Limb (tissue), 2 donors: Measurements from ENCODE around the gene LINC00305.

Experiments
- DNase-seq, 2 donors: peaks; one replicate each; pipeline ENCODE4 v3.0.0-alpha.2; 2016; ENCODE audit errors: extremely low spot score in 2 of 2

Gene LINC00305

GRCh38 chr18:64148988-64149387, at the start of gene LINC00305:
TSS of gene LINC00305 (minus strand) at chr18:64149088.
- no peak for DNase-seq

DNA sequence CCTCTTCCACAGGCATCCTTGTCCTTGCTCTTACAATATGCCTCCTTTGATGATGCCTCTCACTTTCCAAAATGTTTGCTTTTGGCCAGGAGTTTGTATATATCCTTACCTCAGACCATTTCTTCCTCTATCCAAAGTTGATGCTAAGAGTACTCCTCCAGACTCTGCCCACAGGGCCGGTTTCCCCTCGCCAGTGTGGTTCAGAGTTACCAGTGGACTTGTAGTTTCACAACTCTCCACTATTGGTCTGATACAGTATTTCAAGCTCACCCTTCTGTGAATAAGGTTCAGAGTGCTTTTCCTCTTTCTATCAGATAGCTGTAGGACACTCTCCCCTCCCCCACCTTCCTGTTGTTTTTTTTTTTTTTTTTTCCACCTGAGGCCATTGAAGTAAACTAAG, 42.2 kb upstream of the LINC00305 start:
- DNase-seq, result no peak

DNA sequence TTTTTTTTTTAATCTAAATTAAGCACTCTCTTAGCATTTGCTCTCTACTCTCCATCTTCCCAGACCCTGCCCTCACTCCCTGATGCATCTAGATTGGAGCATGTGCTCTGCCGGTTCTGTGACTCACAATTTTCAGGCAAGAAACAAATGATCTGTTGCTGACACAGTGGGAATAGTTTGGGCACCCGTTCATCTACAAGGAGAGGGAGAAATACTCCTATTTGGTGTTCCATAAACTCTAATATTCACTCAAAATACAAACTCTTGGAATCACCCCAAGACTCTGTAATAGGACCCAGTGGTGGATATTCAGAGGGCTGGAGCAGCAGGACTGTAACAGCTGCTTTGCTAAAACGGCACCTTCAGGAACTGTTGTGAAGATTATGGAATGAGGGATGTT, 37.1 kb upstream of the LINC00305 start:
- no peak for DNase-seq

- no peak for DNase-seq
These were observed 34.8 kb upstream of the LINC00305 start for GRCh38 chr18:64183665-64184064.

- no peak for DNase-seq
These were observed 31.7 kb upstream of the LINC00305 start for GRCh38 chr18:64180617-64181016.

- no peak for DNase-seq
These were observed 31.3 kb upstream of the LINC00305 start for GRCh38 chr18:64180171-64180570.

DNA sequence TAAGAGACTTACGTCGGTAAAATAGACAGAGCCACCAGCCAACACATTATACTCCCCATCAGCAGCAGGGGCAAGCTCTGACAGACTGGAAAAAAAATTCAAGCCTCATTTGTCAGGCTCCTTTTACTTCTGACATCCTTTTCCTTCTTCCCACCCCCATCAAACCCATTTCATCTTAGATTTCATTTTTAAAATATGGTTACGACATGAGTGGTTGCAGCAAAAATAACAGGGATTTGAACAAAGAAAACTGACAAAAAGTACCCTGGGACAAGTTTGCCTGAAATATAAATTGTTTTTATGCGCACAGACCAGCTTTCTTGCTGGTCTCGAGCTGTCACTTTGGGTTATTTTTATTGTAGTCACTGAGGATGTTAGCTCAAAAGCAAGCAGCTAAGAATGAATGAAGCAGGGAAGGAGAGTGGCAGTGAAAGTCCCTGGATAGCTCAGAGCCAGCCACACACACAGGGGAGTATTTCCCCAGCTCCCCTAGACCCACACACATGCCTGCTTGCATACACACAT, 30.7 kb upstream of the LINC00305 start:
- DNase-seq, result no peak

DNA sequence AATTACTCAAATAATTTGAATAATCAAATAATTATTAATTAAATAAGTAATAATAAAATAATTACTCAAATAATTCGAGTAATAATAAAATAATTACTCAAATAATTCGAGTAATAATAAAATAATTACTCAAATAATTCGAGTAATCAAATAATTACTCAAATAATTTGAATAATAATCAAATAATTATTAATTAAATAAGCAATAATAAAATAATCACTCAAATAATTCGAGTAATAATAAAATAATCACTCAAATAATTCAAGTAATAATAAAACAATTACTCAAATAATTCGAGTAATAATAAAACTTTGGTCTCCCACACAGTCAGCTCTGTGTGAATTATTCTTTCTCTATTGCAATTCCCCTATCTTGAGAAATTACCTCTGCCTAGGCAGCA, 30.0 kb upstream of the LINC00305 start:
- DNase-seq, result no peak

DNA sequence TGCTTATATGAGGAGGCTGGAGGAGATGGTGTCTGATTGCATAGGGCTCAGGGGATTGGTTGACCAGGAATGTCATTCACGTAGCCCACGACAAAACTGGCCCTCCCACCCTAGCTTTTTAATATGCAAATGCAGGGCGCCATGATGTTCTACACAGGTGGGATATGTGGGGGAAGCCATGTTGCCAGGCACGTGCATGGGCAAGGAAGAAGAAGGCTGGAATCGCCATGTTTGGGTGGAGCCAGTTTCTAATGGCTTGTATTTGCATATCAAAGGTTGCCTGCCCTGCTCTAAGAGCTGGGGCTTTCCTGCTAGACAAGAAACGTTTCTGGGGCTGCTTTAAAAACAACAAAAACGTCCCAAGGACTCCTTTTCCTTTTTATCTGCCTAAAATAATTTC, 26.5 kb upstream of the LINC00305 start:
- no peak for DNase-seq

- DNase-seq, result no peak
These were observed 22.7 kb upstream of the LINC00305 start for GRCh38 chr18:64171576-64171975.

- no peak for DNase-seq
These were observed 18.6 kb upstream of the LINC00305 start for GRCh38 chr18:64167408-64167925.

DNA sequence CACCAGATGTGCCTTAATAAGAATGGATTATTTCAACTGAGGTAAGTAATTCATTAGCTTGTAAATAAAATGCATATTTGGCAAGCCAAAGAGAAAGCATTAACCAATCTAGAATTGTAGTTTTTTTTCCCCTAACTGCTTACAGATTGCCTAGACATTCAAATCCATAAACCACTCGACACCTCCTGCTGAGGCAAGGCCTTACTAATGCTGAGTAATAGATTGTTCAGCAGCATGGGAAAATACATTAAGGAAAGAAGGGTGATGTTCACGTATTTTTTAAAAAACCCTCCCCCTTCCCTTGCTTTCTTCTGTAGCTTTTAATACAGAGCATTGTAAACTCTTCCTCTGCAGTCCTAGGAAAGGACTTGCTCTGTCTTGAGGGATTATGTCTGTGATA, 17.0 kb upstream of the LINC00305 start:
- DNase-seq, result peak in 1 of 2 donors; percentile 30

- DNase-seq, result no peak
These were observed 16.0 kb upstream of the LINC00305 start for GRCh38 chr18:64164883-64165282.

- no peak for DNase-seq
These were observed 1.1 kb upstream of the LINC00305 start for GRCh38 chr18:64149916-64150438.

GRCh38 chr18:64142904-64143303, 6.0 kb downstream of the LINC00305 start:
- no peak for DNase-seq

DNA sequence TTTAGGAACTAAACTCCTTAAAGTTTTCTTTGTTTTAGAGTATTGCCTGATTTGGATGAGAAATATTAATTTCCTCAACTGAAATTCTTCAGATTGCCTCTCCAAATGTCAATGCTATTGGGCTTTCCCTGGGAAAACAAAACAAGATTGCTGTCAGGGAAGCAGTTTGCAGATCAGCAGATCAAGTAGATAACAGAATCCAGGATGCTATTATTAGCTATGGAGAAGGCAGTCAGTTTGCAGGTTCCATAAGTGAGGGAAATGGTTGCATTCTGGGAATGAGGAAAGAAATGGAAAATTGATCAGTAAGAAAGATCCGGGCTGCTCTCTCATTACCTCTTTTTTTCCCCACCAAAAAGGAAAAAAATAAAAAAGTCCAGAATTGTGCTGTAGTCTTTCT, 11.0 kb downstream of the LINC00305 start:
- no peak for DNase-seq

DNA sequence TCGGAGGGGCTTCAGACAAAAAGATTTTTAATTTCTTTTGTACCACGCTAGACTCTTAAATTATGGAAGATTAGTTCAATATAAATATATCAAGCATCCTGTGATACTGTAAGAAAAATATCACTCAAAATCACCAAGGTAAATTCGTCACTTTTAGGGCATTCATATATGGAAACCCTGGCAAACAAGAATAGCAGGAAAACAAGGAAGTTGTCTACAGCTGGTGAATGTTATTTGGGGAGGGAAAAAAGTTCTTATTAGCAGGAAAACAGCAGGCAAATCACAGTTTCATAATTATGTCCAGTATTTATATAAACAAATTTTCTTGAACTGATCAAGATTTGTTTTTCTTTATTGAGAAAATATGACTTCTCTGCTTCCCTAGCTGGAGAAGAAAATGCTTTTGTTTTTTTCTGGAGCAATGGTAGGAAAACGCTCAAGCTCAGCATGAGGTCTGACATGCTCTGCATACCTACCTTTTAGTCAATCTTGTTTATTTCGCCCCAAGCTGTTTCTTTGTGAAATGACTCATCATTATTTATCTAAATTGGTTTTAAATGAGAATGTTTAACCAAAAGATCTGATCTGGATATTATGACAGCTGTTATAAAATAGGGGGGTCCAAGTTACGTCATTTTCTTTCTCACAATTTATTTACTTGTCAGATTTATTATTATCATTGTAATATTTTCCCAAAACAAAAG, 14.7 kb downstream of the LINC00305 start:
- DNase-seq, result no peak

DNA sequence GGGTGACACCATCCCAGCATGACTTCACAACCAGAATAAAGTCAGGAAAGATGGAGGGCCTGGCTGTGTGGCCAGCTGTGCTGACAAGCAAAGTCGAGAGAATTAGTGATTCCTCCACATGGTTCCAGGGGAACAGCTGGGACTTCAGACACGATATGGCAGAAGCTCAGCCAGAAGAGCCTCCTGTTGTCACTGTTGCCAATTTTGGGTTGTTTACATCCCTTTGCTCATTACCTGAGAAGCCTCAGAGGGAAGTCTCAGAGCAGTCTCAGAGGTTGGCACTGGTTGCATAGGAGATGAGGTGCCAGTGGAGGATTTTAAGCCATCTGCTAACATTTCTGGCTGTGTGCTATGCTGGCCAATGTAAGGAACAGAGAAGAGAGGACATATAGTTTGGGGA, 16.0 kb downstream of the LINC00305 start:
- no peak for DNase-seq

- no peak for DNase-seq
These were observed 17.6 kb downstream of the LINC00305 start for GRCh38 chr18:64131314-64131713.

DNA sequence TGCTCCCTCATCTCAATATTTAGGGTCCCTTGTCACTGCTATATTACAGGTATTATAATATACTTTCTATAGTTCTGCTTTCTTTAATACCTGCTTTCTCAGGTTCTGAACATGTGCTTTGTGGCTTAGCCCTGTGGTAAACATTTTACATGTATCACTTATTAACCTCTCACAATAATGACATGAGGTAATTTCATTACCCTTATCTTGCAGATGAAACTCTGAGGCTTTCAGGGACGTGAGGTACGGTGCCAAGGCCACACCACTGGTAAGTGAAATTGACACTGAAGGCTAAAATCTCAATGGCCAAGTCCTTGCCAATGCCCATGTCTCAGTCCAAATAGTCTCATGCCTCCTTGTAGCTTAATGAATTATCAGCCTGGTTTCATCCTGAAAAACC, 21.7 kb downstream of the LINC00305 start:
- DNase-seq, result no peak

DNA sequence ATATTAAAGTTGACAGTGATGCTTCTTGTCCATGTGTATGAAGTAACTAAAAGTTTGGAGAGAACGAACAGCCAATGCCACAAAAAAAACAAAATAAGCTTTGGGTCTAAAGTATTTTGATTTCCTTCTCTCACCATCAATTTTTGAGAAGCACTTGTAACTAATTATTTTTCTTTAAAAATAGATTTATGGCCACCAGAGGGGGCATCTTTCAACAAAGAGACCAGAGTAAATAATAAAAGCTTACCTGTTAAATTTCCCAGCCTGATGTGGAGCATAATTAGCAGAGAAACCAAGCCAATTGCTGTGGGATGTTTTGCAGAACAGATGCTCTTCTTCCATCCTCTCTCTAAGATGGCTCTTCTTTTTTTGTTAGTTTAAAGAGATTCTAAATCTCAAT, 29.0 kb downstream of the LINC00305 start:
- no peak for DNase-seq

GRCh38 chr18:64118406-64118805, 30.5 kb downstream of the LINC00305 start:
- no peak for DNase-seq

DNA sequence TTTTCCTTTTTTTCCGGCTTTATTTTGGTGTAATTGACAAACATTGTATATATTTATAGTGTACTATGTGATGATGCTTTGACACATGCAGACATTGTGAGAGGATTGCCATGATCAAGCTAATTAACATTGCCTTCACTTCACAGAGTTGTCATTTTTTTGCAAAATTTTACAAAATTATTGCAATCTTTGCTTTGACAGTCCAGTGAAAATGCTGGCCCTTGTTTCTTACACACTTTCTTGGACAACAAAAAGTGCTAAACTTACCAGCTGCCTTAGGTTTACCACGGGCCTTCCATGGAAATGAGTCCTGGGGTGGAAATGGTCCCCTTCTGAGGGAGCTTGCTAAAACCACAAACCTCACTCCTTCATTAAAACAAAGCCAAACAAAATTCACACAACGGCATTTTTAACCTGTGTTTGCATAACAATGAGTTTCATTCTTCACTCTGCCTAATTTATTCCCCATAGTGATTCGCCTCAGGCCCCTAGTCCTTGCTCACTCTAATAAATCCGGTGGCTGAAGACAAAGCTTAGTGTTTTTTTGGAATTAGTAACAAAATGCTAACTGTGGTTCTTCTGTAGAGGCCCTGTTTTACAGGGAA, 32.2 kb downstream of the LINC00305 start:
- no peak for DNase-seq
